CD4-positive, alpha-beta T cell (primary cell): ENCODE data around the gene NCKAP5. TPM values are rescaled to one million over a fixed set of nuclear protein-coding genes. Genes with fewer than 3 reads are reported as not detected.

Source experiments
- ATAC-seq: fragments of 200-7000 bp; cut with Tn5 transposase; one replicate; pipeline ENCODE4 v1.10.0; 2022; ENCODE audit warnings: mild to moderate bottlenecking; ENCODE audit not compliant: poor library complexity
- CTCF ChIA-PET: fragments of 350-600 bp; sonication (Branson Sonifier 250); formaldehyde crosslinking; loops from one replicate; lab custom pipeline; 2021; ENCODE audit warnings: antibody characterized with exemption, inconsistent platforms; lab: Charles Lee
- POLR2A ChIA-PET: fragments of 350-600 bp; sonication (Branson Sonifier 250); formaldehyde crosslinking; loops from one replicate; lab custom pipeline; 2021; ENCODE audit warnings: antibody characterized with exemption, inconsistent platforms; lab: Charles Lee
- DNase-seq, 14 experiments: peaks; one replicate each; pipeline ENCODE4 v3.0.0-alpha.2; 2013 to 2020; ENCODE audit warnings: mixed read lengths in 2 of 14
- H3K27ac ChIP-seq, 2 donors: one replicate each; pipeline versions ENCODE4 v1.5.1 to v1.7.0; 2013; ENCODE audit warnings: low read length in 2 of 2, low read depth in 1 of 2, mild to moderate bottlenecking in 1 of 2
- H3K27me3 ChIP-seq, 2 experiments: 1 replicate in 1 of 2; 2 replicates in 1 of 2; pipeline versions ENCODE4 v1.6.1 to v1.7.0; 2013; ENCODE audit warnings: low read length in 2 of 2, control low read depth in 1 of 2, mild to moderate bottlenecking in 1 of 2, moderate library complexity in 1 of 2; ENCODE audit not compliant: insufficient read depth in 2 of 2, control insufficient read depth in 1 of 2
- H3K36me3 ChIP-seq: one replicate; pipeline ENCODE4 v1.6.1; 2013; ENCODE audit warnings: low read length, control low read depth; ENCODE audit not compliant: insufficient read depth
- H3K4me1 ChIP-seq: one replicate; pipeline ENCODE4 v1.6.1; 2013; ENCODE audit warnings: low read length, control low read depth; ENCODE audit not compliant: insufficient read depth
- H3K4me3 ChIP-seq: one replicate; pipeline ENCODE4 v1.5.1; 2013; ENCODE audit warnings: mild to moderate bottlenecking, low read length, moderate library complexity
- H3K9me3 ChIP-seq, 2 experiments: 1 replicate in 1 of 2; 2 replicates in 1 of 2; pipeline versions ENCODE4 v1.6.1 to v1.7.0; 2013; ENCODE audit warnings: low read length in 2 of 2, mild to moderate bottlenecking in 2 of 2, control low read depth in 1 of 2, moderate library complexity in 1 of 2; ENCODE audit not compliant: control insufficient read depth in 1 of 2, insufficient read depth in 1 of 2
- H3K27ac Mint-ChIP-seq: one replicate; pipeline ENCODE4 v1.8.0; 2020; ENCODE audit warnings: mixed read lengths
- H3K27me3 Mint-ChIP-seq: one replicate; pipeline ENCODE4 v1.8.0; 2021; ENCODE audit warnings: mixed read lengths
- H3K36me3 Mint-ChIP-seq: one replicate; pipeline ENCODE4 v1.8.0; 2021; ENCODE audit warnings: low read depth, mixed read lengths
- H3K4me1 Mint-ChIP-seq: one replicate; pipeline ENCODE4 v1.8.0; 2021; ENCODE audit warnings: low read depth, mixed read lengths
- H3K4me3 Mint-ChIP-seq: one replicate; pipeline ENCODE4 v1.8.0; 2020; ENCODE audit warnings: mild to moderate bottlenecking, mixed read lengths
- H3K9me3 Mint-ChIP-seq: one replicate; pipeline ENCODE4 v1.8.0; 2020; ENCODE audit warnings: mixed read lengths
- CTCF ChIP-seq: fragments of 200-600 bp; IDR thresholded peaks from one replicate; pipeline ENCODE4 v1.8.0; 2022; ENCODE audit warnings: antibody characterized with exemption, mild to moderate bottlenecking
- intact Hi-C, 2 experiments: fragments of 100-400 bp; cut with DNase I in 1 of 2; cut with micrococcal nuclease in 1 of 2; formaldehyde crosslinking; loops; one replicate each; pipeline versions ENCODE4 v1.15.1 to v1.9.0; 2023 to 2025; cut with DNase I, micrococcal nuclease
- total RNA-seq, 174 experiments: library from RNA in 2 of 174; stranded (reverse) in 2 of 174; gene quantifications; one replicate each; pipeline ENCODE4 v1.2.3 and lab custom pipeline; 2021 to 2026

The NCKAP5 gene
- total RNA-seq, 2 experiments from 2014 or later = not detected

DNA sequence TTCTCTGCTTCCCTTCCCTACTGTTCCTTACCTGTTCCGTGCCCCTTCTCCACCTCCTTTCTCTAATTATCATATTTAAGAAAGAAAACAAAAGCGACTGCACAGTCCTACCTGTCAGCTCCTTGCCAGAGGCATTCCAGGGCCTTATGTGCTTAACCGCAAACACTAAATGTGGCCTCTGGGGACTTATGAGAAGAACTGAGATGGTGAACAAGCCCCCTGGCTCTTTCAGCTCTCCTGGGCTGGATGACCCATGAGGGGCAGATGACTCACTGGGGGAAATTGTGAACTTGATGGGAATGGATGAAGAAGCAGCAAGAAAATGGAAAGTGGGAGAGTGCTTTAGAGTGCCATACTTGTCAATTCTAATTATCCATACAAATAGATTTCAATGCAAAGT is 792.0 kb downstream of the NCKAP5 start:
- intact Hi-C loops = no loop called here
- H3K27me3 ChIP-seq = no peaks in the 10 kb centered on the region
- ATAC-seq = no peak
- H3K4me3 ChIP-seq = no peak overlapping the region
- no peaks in the 10 kb centered on the region for H3K9me3 ChIP-seq
- POLR2A ChIA-PET = no interaction called here
- Mint-ChIP-seq H3K27ac (no peak overlapping the region), H3K27me3 (no peaks in the 10 kb centered on the region), H3K4me1 (no peaks in the 10 kb centered on the region), H3K9me3 (no peaks in the 10 kb centered on the region), H3K36me3 (no peaks in the 10 kb centered on the region), H3K4me3 (no peak overlapping the region)
- no peak for DNase-seq
- CTCF ChIA-PET = no interaction called here
- no peak for TF ChIP-seq CTCF
- H3K4me1 ChIP-seq = no peaks in the 10 kb centered on the region
- no peak overlapping the region for H3K27ac ChIP-seq
- H3K36me3 ChIP-seq = no peaks in the 10 kb centered on the region

DNA sequence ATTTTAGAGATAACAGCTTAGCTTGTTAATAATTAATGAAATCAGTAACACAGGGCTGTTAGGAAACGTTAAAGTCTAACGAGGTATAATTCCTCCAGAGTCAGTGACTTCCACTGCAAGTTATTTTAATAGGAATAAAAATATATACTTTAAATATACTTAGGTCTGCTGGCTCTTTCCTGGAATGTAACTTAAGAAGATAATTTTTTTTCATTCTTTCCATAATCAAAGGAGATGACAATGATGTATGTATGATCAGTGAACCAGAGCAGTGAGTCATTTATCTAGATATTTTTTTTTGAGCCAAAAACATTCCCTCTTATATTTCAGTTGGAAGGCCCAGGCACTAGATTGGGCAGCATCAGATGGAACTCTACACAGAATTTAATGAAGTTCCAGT is 794.1 kb downstream of the NCKAP5 start:
- H3K9me3 Mint-ChIP-seq = no peaks in the 10 kb centered on the region
- H3K4me1 Mint-ChIP-seq = no peaks in the 10 kb centered on the region
- no peaks in the 10 kb centered on the region for H3K4me1 ChIP-seq
- no peak overlapping the region for H3K27ac ChIP-seq
- no peaks in the 10 kb centered on the region for H3K36me3 ChIP-seq
- ChIA-PET CTCF (no interaction called here), POLR2A (no interaction called here)
- ATAC-seq (no peak), DNase-seq (no peak)
- H3K27me3 ChIP-seq = no peaks in the 10 kb centered on the region
- no peaks in the 10 kb centered on the region for H3K36me3 Mint-ChIP-seq
- H3K27ac Mint-ChIP-seq = no peak overlapping the region
- no peaks in the 10 kb centered on the region for H3K27me3 Mint-ChIP-seq
- no peak for TF ChIP-seq CTCF
- H3K9me3 ChIP-seq = no peaks in the 10 kb centered on the region
- no peak overlapping the region for H3K4me3 ChIP-seq
- intact Hi-C loops = no loop called here
- no peak overlapping the region for H3K4me3 Mint-ChIP-seq

- peaks cover under 1% of the 10 kb centered on the region for H3K9me3 Mint-ChIP-seq
These were observed 794.9 kb downstream of the NCKAP5 start for GRCh38 chr2:132773331-132773730.

More at GRCh38 chr2:132773331-132773730, 794.9 kb downstream of the NCKAP5 start:
- H3K4me1 Mint-ChIP-seq = no peaks in the 10 kb centered on the region
- Histone ChIP-seq H3K4me3 (no peak overlapping the region), H3K9me3 (no peaks in the 10 kb centered on the region), H3K27me3 (no peaks in the 10 kb centered on the region), H3K36me3 (no peaks in the 10 kb centered on the region), H3K27ac (no peak overlapping the region), H3K4me1 (no peaks in the 10 kb centered on the region)
- POLR2A ChIA-PET = no interaction called here
- H3K4me3 Mint-ChIP-seq = no peak overlapping the region
- TF ChIP-seq CTCF = no peak
- H3K36me3 Mint-ChIP-seq = no peaks in the 10 kb centered on the region
- CTCF ChIA-PET = no interaction called here
- intact Hi-C loops = no loop called here
- no peak for DNase-seq
- H3K27ac Mint-ChIP-seq = no peak overlapping the region
- ATAC-seq = no peak
- H3K27me3 Mint-ChIP-seq = no peaks in the 10 kb centered on the region
